ENCODE data around the gene OR2T5. TPM values are rescaled to one million over a fixed set of nuclear protein-coding genes. Genes with fewer than 3 reads are reported as not detected.
"Not testable (repeated sequence)": the region's sequence is repeated elsewhere in the genome, so short reads cannot be mapped to it uniquely, and the experiment has no call there.

The OR2T5 gene
- total RNA-seq, 1 donor from 2014 or later = not detected

GRCh38 chr1:248471154-248471553 lies 17.2 kb upstream of the OR2T5 start:
- no peak for DNase-seq (ENCODE audit: low read depth)
- Histone ChIP-seq H3K27me3 (ENCODE audit: control insufficient read depth, insufficient read depth, low read length) (no peaks in the 10 kb centered on the region), H3K36me3 (ENCODE audit: control insufficient read depth, insufficient read depth, low read length) (no peaks in the 10 kb centered on the region), H3K4me3 (ENCODE audit: low read depth, low read length) (no peak overlapping the region)
- TF ChIP-seq, protein P1, sequence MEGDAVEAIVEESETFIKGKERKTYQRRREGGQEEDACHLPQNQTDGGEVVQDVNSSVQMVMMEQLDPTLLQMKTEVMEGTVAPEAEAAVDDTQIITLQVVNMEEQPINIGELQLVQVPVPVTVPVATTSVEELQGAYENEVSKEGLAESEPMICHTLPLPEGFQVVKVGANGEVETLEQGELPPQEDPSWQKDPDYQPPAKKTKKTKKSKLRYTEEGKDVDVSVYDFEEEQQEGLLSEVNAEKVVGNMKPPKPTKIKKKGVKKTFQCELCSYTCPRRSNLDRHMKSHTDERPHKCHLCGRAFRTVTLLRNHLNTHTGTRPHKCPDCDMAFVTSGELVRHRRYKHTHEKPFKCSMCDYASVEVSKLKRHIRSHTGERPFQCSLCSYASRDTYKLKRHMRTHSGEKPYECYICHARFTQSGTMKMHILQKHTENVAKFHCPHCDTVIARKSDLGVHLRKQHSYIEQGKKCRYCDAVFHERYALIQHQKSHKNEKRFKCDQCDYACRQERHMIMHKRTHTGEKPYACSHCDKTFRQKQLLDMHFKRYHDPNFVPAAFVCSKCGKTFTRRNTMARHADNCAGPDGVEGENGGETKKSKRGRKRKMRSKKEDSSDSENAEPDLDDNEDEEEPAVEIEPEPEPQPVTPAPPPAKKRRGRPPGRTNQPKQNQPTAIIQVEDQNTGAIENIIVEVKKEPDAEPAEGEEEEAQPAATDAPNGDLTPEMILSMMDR (IDR thresholded peaks at IDR 0.05; ENCODE audit: insufficient read depth, low read length, poor library complexity, severe bottlenecking) = no peak

GRCh38 chr1:248472111-248472510 lies 16.3 kb upstream of the OR2T5 start:
- H3K36me3 ChIP-seq (ENCODE audit: control insufficient read depth, insufficient read depth, low read length); H3K27me3 ChIP-seq (ENCODE audit: control insufficient read depth, insufficient read depth, low read length); DNase-seq (ENCODE audit: low read depth); H3K4me3 ChIP-seq (ENCODE audit: low read depth, low read length): not testable (repeated sequence)

GRCh38 chr1:248473051-248473450 lies 15.3 kb upstream of the OR2T5 start, which contains the start of gene OR2T3:
Gene OR2T3, plus strand, starts transcription at chr1:248473351. Its CDS starts 0 bp downstream, at chr1:248473351.
- not testable (repeated sequence) for H3K27me3 ChIP-seq (ENCODE audit: control insufficient read depth, insufficient read depth, low read length); H3K36me3 ChIP-seq (ENCODE audit: control insufficient read depth, insufficient read depth, low read length); H3K4me3 ChIP-seq (ENCODE audit: low read depth, low read length); DNase-seq (ENCODE audit: low read depth)

DNA sequence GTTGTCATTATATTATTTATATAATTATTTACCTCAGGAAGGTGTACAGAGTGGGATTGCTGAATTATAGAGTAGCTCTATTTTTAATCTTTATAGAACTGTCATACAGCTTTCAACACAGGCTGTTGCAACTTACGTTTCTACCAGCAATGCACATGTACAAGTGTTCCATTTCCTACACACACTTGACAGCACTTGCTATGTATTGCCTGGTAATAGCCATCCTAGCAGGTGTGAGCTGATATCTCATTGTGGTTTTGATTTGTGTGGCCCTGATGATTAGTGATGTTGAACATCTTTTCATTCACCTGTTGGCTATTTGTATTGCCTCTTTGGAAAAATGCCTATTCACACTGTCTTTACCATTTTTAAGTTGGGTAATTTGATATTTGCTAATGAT lies 12.7 kb upstream of the OR2T5 start:
- H3K36me3 ChIP-seq (ENCODE audit: control insufficient read depth, insufficient read depth, low read length); H3K4me3 ChIP-seq (ENCODE audit: low read depth, low read length); H3K27me3 ChIP-seq (ENCODE audit: control insufficient read depth, insufficient read depth, low read length); DNase-seq (ENCODE audit: low read depth): not testable (repeated sequence)

- not testable (repeated sequence) for H3K4me3 ChIP-seq (ENCODE audit: low read depth, low read length); H3K36me3 ChIP-seq (ENCODE audit: control insufficient read depth, insufficient read depth, low read length); H3K27me3 ChIP-seq (ENCODE audit: control insufficient read depth, insufficient read depth, low read length); DNase-seq (ENCODE audit: low read depth)
Measured at GRCh38 chr1:248481686-248482579, 6.5 kb upstream of the OR2T5 start.

DNA sequence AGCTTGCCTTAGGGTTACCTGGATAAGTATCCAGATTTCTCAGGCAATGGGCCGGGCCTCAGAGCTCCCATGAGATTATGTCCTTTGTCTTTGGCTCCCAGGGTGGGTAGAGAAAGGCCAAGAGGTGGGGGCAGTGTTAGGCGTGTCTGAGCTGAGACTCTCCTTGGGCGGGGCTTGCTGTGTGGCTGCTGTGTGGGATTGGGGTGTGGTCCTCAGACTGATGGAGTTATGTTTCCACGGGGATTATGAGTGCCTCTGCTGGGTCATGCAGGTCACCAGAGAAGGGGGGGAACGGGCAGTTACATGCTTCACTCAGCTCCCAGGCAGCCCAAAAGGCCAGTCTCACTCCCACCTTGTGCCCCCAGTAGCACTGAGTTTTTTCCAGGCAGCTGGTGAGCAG lies 8.3 kb downstream of the OR2T5 start:
- not testable (repeated sequence) for H3K4me3 ChIP-seq (ENCODE audit: low read depth, low read length); H3K36me3 ChIP-seq (ENCODE audit: control insufficient read depth, insufficient read depth, low read length); DNase-seq (ENCODE audit: low read depth); H3K27me3 ChIP-seq (ENCODE audit: control insufficient read depth, insufficient read depth, low read length)

DNA sequence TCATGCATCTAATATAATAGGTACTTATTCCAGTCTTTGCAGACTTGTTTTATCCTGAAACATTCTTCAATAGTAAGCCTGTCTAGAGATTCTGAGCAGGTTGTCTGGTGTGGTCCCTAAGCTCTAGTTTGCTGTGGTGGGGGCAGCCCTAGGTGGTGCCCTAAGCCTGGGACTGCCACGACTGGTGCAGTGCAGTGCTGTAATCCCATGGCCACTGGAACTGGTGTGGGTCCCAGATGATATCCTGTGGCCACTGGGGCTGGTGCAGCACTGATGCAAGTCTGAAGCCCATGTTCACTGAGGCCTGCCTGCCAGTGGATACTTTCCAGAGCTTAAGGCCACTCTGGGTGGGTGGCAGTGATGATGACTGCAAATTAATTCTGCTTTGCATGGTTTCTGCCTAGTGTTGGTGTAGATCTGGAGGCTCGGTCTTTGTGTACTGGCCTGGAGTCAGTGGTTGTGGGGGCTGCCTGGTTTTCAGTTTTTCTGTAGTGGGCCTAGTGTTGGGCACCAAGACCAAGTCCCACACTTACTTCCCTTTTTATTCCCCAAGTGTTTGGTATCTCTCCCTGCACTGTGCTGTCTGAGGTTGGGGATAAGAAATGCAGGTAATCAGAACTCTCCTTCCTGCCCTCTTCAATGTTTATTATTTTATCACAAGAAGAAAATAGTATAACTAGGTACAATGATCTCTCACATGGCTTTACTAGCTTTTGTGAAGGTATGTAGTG lies 12.1 kb downstream of the OR2T5 start:
- not testable (repeated sequence) for H3K4me3 ChIP-seq (ENCODE audit: low read depth, low read length); DNase-seq (ENCODE audit: low read depth); H3K27me3 ChIP-seq (ENCODE audit: control insufficient read depth, insufficient read depth, low read length); H3K36me3 ChIP-seq (ENCODE audit: control insufficient read depth, insufficient read depth, low read length)

GRCh38 chr1:248507773-248508172 lies 19.4 kb downstream of the OR2T5 start, which contains the start of gene OR2G6:
Gene OR2G6, plus strand, starts transcription at chr1:248508073. Its CDS starts 13,574 bp downstream, at chr1:248521647.
- H3K4me3 ChIP-seq (ENCODE audit: low read depth, low read length); H3K36me3 ChIP-seq (ENCODE audit: control insufficient read depth, insufficient read depth, low read length); H3K27me3 ChIP-seq (ENCODE audit: control insufficient read depth, insufficient read depth, low read length); DNase-seq (ENCODE audit: low read depth): not testable (repeated sequence)

- H3K36me3 ChIP-seq (ENCODE audit: control insufficient read depth, insufficient read depth, low read length); DNase-seq (ENCODE audit: low read depth); H3K27me3 ChIP-seq (ENCODE audit: control insufficient read depth, insufficient read depth, low read length); H3K4me3 ChIP-seq (ENCODE audit: low read depth, low read length): not testable (repeated sequence)
Measured at GRCh38 chr1:248510217-248510616, 21.8 kb downstream of the OR2T5 start.

GRCh38 chr1:248521856-248522255 lies 33.5 kb downstream of the OR2T5 start:
- Histone ChIP-seq H3K4me3 (ENCODE audit: low read depth, low read length) (no peak overlapping the region), H3K36me3 (ENCODE audit: control insufficient read depth, insufficient read depth, low read length) (no peaks in the 10 kb centered on the region), H3K27me3 (ENCODE audit: control insufficient read depth, insufficient read depth, low read length) (no peaks in the 10 kb centered on the region)
- TF ChIP-seq, protein P1 (IDR thresholded peaks at IDR 0.05; ENCODE audit: insufficient read depth, low read length, poor library complexity, severe bottlenecking) = no peak
- DNase-seq (ENCODE audit: low read depth) = no peak

GRCh38 chr1:248537449-248537848 lies 49.1 kb downstream of the OR2T5 start:
- not testable (repeated sequence) for H3K36me3 ChIP-seq (ENCODE audit: control insufficient read depth, insufficient read depth, low read length); H3K27me3 ChIP-seq (ENCODE audit: control insufficient read depth, insufficient read depth, low read length); H3K4me3 ChIP-seq (ENCODE audit: low read depth, low read length); DNase-seq (ENCODE audit: low read depth)

Data from kidney epithelial cell (primary cell).